GM18502 (cell line): ENCODE measurements around the gene GABRG3.

Experiments used
- ATAC-seq: cut with Tn5 transposase; IDR thresholded peaks from one replicate; pipeline ENCODE4 v1.9.1; 2021; ENCODE audit warnings: mild to moderate bottlenecking; ENCODE audit not compliant: unreplicated experiment, poor library complexity

GABRG3 gene

DNA sequence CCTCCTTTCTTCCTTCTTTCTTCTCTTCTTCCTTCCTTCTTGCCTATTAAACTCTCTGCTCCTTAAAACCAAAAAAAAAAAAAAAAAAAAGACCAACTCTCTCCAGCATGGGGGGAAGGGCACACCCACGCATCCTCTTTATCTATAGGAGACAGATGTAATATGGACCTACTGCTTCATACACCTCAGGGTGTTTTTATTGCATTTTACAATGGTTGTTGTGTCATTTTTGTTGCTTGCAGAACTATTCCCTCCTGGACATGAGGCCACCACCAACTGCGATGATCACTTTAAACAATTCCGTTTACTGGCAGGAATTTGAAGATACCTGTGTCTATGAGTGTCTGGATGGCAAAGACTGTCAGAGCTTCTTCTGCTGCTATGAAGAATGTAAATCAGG is 561.4 kb downstream of the GABRG3 start:
- ATAC-seq: no peak

DNA sequence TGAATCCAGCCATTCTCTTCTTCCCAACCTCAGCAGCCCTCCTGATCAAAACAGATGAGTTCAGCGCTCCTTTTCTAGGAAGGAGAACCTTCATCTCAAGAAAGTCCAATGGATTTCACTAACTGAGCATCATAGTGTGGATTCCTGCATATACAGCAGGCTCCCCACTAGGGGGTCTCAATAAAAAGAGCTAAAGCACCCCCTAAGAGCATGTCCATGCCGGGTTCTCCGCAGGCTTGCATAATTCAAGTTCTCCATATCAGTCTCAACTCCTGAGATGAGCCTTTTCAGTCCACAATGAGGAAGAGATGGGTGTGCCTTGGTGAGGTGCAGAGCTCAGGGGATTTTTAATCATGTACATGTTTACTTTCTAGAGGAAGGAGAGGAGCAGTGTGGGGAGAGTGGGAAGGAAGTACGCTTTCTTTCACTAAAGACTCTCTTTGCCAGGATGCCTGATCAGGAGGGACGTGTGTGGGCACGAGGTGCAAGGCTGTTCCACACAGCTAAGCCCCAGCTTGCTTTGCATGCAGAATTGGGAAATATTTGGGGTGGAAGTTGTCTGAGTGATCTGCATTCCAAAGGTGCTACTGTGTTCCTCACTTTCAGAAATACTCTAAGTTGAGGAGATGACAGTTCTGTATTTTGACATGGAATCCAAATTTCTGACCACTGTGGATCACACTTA is 564.6 kb downstream of the GABRG3 start:
- ATAC-seq: no peak

DNA sequence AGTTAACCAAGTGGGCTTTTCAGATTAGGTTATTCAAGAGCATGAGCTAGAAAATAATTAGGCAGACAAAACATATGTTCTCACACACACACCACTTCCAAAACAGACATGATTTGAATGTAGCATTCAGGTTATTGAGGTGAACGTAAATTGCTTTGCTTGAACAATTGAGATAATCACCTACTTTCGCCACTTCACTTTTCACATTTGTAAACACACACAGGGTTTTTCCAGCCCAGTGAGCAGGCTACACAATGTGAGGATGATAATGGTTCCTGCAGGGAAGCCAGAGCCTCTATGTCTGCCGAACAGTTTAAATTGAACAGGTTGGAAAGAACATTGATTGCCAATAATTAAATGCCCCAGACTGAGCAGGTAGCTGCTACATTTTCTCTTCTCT is 567.3 kb downstream of the GABRG3 start:
- ATAC-seq: no peak

DNA sequence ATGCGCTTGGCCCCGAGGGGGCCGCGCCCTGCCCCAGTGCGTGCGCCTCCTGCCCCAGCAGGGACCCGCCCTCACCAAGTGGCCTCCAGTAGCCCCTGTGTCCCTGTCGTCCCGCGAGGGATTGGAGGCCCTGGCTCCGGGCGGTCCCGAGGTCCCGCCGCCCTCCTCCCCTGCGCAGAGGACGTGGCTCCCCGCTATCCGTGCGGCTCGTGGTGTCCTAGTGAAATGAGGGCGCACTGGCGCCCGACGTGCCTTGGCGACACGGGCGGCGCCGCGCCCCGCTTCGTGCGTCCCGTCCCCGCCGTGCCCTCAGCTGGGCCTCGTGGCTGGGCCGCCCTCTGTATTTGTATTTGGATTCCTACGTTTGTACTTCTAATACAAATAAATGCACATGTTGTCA is 570.6 kb downstream of the GABRG3 start:
- ATAC-seq: no peak

DNA sequence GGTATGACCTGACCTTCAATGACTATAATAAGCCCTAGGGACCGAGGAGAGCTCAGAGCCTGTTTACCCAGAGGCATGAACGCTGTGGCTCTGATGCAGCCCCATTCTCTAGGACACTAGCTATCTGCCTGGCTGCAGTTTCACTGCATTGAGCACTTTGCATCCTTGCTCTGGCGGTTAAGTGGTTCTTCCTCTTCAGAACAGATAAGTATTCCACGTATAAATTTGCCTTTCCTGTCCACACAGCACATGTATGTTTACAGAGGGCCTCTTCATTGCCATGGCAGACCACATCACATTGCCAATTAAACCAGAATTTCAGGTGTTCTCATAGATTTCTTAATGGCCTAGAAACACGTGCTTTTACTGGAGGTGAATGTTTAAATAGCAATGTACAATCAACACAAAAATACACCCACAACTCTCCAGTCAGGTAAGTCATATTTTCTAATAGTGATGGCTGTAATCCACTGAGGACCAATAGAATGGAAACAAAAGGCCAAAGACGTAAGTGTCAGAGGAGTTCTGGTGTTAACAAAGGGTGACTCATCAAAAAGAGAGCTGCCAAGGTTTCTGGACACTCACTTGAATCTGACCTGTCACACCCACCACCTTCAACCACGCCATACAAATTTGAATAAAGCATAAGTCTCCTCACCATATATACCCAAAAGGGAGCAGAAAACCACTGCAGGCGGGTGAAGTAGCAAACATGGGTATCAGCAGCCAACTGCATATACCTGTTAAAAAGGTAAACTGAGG is 574.7 kb downstream of the GABRG3 start:
- no peak for ATAC-seq

DNA sequence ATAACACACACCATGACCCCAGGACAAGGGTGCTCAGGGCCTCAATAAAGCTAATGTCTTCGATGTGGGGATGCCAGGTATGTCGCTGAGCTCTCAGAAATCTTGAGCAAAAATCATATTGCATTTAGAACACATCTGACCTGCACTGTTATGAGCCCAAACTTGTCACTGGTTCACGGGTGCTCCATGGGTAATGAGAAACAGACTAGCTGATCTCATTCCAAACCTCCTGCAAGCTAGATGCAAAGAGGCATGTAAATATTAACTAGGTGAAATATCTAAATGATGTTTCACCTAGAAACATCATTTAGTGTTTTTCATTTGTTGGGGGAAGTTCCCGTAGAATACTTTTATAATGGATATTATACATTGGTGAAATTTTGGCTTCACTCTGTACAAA is 578.8 kb downstream of the GABRG3 start:
- no peak for ATAC-seq

DNA sequence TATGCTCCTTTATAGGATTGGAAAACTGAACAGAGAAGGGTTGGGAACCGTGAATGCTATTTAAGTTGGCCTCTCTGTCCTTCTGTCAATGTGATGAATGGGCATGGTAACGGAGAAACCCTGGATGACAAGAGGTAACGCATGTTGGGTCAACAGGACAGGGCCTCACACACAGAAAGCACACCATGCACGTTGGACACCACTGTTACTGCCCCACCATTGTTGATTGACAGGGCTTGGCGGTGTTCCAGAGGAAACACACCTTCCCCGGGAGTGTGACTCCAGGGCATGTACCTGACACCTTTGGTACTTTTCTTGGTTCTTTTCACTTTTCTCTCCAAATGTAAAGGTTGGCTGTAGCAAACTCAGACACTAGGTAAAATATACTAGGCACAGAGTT is 579.7 kb downstream of the GABRG3 start:
- no peak for ATAC-seq

DNA sequence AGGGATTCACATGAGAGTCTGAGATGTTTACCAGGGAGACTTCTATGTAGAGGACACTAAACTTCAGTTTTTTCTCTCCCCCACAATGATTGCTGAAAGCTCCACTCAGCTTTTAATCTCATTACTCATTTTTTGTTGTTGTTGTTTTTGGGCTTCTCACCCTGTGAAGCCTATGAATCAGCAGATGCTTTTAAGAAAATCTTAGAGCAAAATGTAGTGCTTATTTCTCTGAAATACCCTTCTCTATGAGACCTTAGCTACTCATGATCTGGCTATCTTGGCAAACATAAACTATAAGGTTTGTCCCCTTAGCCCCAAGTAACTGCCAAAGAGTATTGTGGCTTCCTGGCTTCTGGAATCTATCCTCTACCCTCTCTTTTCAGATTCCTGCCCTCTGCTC is 590.8 kb downstream of the GABRG3 start:
- no peak for ATAC-seq

DNA sequence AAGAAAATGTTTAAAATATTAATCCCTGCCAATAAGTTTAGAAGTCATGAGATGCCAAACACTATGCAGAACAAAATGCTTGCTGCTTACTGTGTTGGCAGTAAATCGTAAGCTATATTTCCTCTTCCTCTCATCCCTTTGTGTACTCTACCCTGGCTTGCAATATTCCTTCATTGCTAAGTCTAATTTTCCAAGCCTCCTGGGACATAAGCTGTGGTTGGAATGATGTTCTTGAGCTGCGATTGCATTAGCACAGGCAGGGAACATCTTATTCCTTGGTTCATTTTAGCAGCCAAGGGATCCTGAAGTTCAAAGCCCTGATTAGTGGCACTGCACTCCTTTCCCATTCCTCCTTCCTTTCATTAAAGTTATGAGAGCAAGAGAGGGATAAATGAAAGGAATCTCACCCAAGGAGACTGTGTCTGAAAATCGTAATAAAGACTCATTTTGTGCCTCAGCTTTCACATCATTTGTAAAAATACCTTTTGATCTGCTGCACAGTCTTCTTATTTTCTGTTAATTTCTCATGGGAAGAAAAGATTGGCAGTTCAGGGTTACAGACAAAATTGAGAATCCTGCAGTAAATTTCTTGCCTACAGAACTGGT is 592.9 kb downstream of the GABRG3 start:
- no peak for ATAC-seq

DNA sequence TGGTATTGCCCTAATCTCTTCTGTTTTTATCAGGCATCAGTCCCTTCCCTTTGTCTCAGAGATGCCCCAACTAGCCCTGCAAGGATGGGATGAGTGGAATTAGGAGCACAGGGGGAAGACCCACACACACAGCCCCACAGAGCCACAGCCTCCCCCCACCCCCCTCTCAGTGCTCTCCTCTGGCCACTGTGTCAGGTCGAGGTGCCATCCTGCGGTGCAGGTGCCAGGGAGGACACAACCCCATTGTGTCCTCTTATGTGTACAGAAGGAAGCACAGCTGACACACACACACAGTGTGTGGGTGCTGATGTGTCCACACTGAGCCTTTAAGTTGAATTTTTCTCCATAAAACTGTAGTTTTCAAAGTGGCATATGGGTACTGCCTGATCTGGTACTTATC is 593.7 kb downstream of the GABRG3 start:
- no peak for ATAC-seq

DNA sequence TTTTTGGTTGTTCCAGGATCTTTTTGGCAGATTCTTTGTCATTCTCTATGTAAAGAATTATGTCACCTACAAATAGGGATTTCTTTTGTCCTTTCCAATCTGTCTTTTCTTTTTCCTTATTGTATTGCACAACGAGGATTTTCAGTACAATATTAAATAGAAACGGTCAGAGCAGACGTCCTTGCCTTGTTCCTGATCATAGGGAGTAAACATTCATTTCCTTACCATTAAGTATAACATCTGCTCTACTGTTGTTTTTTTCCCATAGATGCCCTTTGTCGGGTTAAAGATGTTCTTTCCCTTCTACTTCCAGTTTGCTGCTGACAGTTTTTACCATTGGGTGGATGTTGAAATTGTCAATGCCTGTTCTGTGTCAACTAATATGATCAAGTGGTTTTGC is 599.8 kb downstream of the GABRG3 start:
- ATAC-seq: no peak

DNA sequence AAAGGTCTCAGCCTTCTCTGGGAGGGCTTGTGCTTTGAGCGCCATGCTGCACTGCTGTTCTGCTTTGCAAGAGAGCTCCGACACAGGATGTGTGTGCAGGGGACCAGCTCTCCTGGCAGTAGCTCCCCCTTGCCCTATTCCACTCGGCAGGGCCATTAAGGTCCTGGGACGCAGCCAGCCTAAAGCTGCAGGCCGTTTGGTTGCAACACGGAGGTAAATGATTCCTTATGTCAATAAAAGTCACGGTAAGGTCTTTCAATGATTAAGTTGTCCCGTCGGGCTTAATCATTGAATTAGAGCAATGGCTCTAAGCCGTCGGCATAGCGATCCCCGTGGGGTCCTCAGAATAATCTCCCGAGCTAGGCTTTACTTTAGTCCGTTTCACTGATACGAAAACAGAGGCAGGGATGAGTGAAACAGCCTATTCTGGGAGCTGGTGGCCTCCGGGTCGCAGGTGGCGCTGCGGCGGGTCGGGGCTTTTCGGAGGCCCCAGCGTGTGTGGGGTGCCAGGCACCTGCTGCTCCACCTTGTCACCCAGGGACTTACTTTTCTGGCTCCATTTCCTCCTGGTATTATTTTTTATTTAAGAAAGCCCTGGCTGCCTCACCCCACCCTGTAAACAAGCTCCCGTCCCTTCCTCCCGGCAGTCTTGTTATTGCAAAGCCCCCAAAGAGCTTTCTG is 603.0 kb downstream of the GABRG3 start:
- no peak for ATAC-seq

DNA sequence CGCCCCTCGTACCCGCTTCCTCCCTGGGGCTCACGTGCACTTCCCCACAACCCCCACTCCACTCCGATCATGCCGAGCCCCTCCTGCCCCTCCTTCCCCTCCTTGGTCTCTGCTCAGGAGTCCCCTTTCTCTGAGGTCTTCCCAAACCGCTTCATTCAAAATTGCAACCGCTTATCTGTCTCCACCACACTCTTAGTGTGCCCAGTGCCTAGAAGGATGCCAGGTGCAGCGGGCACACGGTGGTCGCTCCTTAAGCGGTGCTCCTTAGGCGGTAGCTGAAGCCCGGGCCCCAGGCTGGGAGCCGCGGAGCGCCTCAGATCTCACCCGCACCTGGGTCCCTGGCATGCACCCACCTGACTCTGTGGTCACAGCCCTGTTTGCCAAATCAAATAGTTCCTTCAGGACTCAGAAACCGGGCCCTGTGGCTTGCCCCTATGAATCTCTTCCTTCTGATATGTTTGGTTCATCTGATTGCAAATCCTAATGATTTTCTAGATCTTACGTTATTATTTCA is 603.6 kb downstream of the GABRG3 start:
- no peak for ATAC-seq

DNA sequence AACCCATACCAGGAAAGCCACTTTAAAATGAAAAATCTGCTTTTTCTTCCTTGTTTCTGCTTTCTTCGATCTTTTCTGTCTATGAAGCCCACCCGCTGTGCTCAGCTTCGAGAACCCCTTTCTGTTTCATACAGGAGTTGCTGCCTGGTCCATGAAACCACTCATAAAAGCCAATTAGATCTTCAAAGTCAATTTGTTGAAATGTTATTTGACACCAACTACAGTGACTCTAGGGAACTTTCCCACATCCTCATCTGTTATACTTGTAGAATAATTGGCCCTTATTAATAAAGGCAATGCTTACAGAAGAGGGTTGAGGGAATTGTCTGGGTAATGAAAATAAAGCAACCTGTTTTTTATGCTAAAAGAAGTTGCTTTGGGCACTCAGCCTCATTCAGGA is 604.5 kb downstream of the GABRG3 start:
- ATAC-seq: no peak

DNA sequence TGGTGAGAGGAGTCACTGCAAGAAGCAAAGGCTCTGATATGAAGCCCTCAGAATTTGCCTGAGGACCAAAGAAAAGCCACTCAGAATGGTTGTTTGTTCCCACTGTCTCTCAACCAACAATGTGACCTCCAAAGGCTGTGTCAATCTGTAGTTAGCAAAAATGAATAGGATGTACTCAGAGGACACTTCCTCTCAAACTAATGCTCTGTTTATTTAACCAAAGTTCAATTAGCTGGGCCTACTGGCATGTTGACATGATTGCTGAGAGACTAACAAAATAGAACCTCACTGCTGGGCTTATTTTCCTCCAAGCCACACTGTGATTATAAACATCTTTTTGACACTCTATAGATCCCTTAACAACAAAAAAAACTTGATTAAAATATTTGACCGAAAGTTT is 605.6 kb downstream of the GABRG3 start:
- ATAC-seq: no peak

DNA sequence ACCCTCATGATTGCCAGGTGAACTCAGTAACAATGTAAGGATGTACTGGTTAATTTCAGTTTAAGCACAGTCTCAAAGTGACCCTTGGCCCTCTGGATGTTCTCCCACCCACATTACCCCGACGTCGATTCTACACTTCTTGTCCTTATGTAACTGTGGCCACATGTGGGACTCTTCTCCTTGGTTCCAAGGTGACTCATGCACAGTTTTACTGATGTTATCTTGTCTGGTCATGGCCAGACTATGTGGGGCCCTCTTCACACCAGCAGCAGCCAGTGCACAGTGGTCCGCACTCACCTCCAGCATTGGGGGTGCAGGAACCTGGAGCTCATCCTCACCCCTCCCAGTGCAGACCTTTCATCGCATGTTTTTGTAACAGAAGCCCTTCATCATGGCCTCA is 608.8 kb downstream of the GABRG3 start:
- ATAC-seq: no peak

DNA sequence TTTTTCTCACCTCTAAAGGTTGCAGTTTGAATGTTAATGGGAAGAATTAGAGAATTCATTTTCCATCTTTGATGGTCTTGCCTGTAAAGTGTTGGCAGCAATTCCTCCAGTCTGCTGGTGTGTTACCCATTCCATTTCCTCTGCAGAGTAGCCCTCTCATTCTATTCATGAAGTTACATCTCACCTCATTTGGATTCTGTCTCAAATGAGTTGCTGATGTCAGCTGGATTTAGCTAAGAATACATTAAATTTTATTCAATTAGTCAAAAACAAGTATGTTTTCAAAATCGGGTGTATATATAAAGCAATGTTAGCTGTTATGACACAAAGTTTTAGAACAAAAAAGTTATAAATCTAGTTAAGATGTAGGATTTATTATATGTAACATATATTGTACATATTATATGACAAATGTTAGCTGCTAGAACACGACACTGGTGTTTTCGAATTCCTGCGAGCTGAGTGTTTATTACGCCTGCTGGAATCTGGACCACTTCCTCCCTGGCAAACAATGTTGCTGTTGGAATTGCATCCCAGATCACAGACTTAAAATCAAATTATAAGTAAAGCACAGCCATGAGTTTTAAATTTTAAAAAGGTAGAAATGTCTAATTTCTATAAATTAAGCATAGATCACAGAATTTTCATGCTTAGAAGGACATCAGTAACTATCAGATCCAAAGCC is 611.9 kb downstream of the GABRG3 start:
- no peak for ATAC-seq

DNA sequence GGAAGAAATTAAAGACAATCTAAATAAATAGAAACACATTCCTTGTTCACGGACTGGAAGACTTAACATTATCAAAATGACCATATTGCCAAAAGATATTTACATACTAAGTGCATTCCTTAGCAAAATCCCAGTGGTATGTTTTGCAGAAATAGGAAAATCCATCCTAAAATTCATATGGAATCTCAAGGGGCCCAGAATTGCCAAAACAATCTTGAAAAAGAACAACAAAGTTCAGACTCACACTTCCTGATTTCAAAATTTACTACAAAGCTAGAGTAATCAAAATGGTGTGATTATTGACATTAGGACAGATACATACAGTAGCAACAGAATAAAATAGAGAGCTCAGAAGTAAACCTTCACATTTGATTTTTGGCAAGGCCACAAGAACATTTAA is 612.7 kb downstream of the GABRG3 start:
- no peak for ATAC-seq

DNA sequence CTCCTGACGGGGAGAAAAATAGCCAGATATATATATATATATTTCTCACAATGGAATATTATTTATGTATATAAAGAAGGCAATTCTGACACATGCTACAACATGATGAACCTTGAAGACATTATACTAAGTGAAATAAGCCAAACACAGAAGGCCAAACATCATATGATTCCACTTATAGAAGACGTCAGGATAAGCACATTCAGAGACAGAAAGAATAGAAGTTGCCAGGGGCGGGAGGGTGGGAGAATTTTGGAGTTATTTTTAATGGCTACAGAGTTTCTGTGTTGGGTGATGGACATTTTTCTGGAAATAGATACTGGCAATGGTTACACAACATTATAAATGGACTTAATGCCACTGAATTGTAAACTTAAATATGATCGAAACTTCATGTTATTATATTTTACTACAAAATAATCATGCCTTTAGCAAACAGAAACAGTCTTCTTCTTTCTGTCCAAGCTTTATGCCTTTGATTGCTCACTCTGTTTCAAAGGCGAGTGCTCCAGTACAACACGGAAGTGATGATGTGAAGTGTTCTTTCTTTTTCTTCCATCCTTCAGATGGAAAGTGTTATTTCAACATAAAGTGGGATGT is 614.2 kb downstream of the GABRG3 start:
- ATAC-seq: no peak

DNA sequence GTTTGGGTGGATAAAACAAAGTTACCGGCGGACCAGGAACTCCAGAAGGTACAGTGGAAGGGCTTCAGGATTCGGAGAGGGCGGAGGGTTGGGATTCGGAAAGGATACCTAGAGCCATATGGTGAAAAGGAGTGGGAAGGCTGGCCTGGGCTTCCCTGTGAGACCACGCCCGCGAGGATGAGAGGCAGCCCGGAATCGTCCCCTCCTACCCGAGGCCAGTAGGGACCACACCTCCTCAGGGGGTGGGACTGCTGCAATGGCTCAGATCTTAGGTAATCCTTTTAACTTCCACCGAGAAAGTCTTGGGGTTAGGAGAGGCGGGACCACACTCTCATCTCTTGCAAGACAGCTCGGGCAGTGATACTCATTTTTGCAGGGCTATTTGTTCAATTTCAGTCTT is 616.8 kb downstream of the GABRG3 start:
- no peak for ATAC-seq
